ENCODE measurements around the gene TMPRSS3.

Gene TMPRSS3

GRCh38 chr21:42390193-42390592 lies 5.7 kb downstream of the TMPRSS3 start:
- Histone ChIP-seq H4K20me1 (ENCODE audit: insufficient read depth, low read length, poor library complexity, severe bottlenecking) (no peaks in the 10 kb centered on the region), H3K36me3 (ENCODE audit: insufficient read depth, low read length) (no peaks in the 10 kb centered on the region), H3K4me3 (ENCODE audit: low read length, poor library complexity, severe bottlenecking) (peak overlapping the region; percentile 4), H3K27me3 (ENCODE audit: insufficient read depth, low read length, poor library complexity, severe bottlenecking) (no peaks in the 10 kb centered on the region), H3K4me1 (ENCODE audit: insufficient read depth, low read length, poor library complexity, severe bottlenecking) (peaks cover 54% of the 10 kb centered on the region), H3K9me2 (replicated peaks; ENCODE audit: low read depth, low read length) (no peaks in the 10 kb centered on the region), H3F3A (ENCODE audit: low read depth) (no peaks in the 10 kb centered on the region), H3K4me2 (ENCODE audit: low read depth, low read length, poor library complexity, severe bottlenecking) (peak overlapping the region; percentile 57), H3K79me2 (ENCODE audit: insufficient read depth, low read length) (no peaks in the 10 kb centered on the region), H3K9me3 (ENCODE audit: insufficient read depth, low read depth, low read length) (no peaks in the 10 kb centered on the region), H3K9ac (ENCODE audit: low read depth, low read length, poor library complexity, severe bottlenecking) (peak overlapping the region; percentile 13), H2AFZ (ENCODE audit: low read length) (0 out of 2 replicates have a peak overlapping the region, but pooled peaks have one; percentile 58)
- TF ChIP-seq CTCF (conservative IDR thresholded peaks at IDR 0.05; ENCODE audit: low read length) (no peak), EZH2phosphoT487 (IDR thresholded peaks at IDR 0.05; ENCODE audit: borderline replicate concordance) (no peak)

DNA sequence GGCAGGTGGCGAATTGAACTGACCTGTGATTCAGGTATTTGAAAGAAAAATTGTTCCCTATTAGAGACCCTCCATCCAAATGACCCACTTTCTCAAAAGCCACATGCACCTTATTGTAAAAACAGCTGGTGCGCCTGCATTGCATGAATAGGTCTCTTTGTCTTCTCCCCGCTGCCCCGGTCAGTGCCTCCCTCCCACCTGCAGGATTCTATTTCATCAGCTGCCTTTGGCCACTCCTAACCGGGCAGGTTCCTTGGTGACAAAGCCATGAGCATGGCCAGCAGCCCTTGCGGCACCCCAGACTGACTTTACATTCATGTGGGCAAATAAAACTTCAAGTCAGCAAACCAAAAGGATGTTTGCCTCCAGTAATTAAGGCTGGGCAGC lies 6.4 kb downstream of the TMPRSS3 start:
- peak overlapping the region; percentile 13 for H3K9ac ChIP-seq (ENCODE audit: low read depth, low read length, poor library complexity, severe bottlenecking)
- H4K20me1 ChIP-seq (ENCODE audit: insufficient read depth, low read length, poor library complexity, severe bottlenecking) = no peaks in the 10 kb centered on the region
- H3K4me1 ChIP-seq (ENCODE audit: insufficient read depth, low read length, poor library complexity, severe bottlenecking) = peaks cover 60% of the 10 kb centered on the region
- H3K36me3 ChIP-seq (ENCODE audit: insufficient read depth, low read length) = no peaks in the 10 kb centered on the region
- no peaks in the 10 kb centered on the region for H3K9me3 ChIP-seq (ENCODE audit: insufficient read depth, low read depth, low read length)
- H3K4me2 ChIP-seq (ENCODE audit: low read depth, low read length, poor library complexity, severe bottlenecking) = peak overlapping the region; percentile 57
- TF ChIP-seq CTCF (conservative IDR thresholded peaks at IDR 0.05; ENCODE audit: low read length) (no peak), EZH2phosphoT487 (IDR thresholded peaks at IDR 0.05; ENCODE audit: borderline replicate concordance) (no peak)
- peak overlapping the region; percentile 4 for H3K4me3 ChIP-seq (ENCODE audit: low read length, poor library complexity, severe bottlenecking)
- no peaks in the 10 kb centered on the region for H3K9me2 ChIP-seq (replicated peaks; ENCODE audit: low read depth, low read length)
- peak overlapping the region; percentile 58; the same call in 1 of the 2 replicates for H2AFZ ChIP-seq (ENCODE audit: low read length)
- H3K27me3 ChIP-seq (ENCODE audit: insufficient read depth, low read length, poor library complexity, severe bottlenecking) = no peaks in the 10 kb centered on the region
- no peaks in the 10 kb centered on the region for H3F3A ChIP-seq (ENCODE audit: low read depth)
- no peaks in the 10 kb centered on the region for H3K79me2 ChIP-seq (ENCODE audit: insufficient read depth, low read length)

DNA sequence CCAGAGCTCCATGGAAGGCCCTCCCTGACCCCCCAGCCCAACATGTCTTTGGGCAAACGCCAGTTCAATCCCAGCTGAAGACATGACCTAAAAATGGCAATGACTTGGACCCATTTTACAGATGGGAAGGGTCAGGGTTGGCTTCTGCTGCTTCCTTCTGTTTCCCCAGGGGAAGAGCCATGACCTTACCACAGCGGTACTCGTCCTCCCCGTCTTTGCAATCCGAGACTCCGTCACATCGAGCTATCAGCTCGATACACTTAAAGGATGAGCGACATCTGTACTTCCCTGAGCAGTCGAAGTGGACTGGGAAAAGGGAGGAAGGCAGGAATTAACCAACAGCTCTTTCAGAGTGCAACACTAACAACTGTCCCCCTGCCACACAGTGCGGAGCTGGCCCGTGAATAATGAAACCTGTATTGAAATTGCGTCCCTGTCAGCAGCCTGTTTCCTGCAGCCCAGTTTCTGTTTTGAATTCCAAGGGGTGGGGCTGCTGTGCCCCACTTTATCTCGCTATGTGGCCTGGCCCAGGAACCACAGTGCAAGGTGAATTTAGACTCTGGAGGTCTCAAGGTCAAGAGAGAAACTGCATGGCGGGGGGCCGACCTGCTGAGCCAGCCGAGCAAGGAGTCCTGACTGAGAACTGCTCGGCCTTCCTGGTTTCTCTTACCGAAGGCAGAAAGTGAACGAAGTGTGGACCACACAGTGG lies 7.0 kb downstream of the TMPRSS3 start:
- no peak overlapping the region for H3K4me3 ChIP-seq (ENCODE audit: low read length, poor library complexity, severe bottlenecking)
- H3K36me3 ChIP-seq (ENCODE audit: insufficient read depth, low read length) = no peaks in the 10 kb centered on the region
- no peaks in the 10 kb centered on the region for H3K9me3 ChIP-seq (ENCODE audit: insufficient read depth, low read depth, low read length)
- peak overlapping the region; percentile 57 for H3K4me2 ChIP-seq (ENCODE audit: low read depth, low read length, poor library complexity, severe bottlenecking)
- H4K20me1 ChIP-seq (ENCODE audit: insufficient read depth, low read length, poor library complexity, severe bottlenecking) = no peaks in the 10 kb centered on the region
- no peaks in the 10 kb centered on the region for H3K79me2 ChIP-seq (ENCODE audit: insufficient read depth, low read length)
- H3K9me2 ChIP-seq (replicated peaks; ENCODE audit: low read depth, low read length) = no peaks in the 10 kb centered on the region
- no peaks in the 10 kb centered on the region for H3F3A ChIP-seq (ENCODE audit: low read depth)
- H2AFZ ChIP-seq (ENCODE audit: low read length) = peak overlapping the region; percentile 58; the same call in 1 of the 2 replicates
- H3K9ac ChIP-seq (ENCODE audit: low read depth, low read length, poor library complexity, severe bottlenecking) = peak overlapping the region; percentile 13
- H3K4me1 ChIP-seq (ENCODE audit: insufficient read depth, low read length, poor library complexity, severe bottlenecking) = peaks cover 65% of the 10 kb centered on the region
- no peaks in the 10 kb centered on the region for H3K27me3 ChIP-seq (ENCODE audit: insufficient read depth, low read length, poor library complexity, severe bottlenecking)
- TF ChIP-seq EZH2phosphoT487 (IDR thresholded peaks at IDR 0.05; ENCODE audit: borderline replicate concordance) (no peak), CTCF (conservative IDR thresholded peaks at IDR 0.05; ENCODE audit: low read length) (no peak)
